Stimulated activated CD8-positive, alpha-beta memory T cell treated with anti-CD3 and anti-CD28 coated beads, Interleukin-2, amount 100 ng/mL, for 48 hours (primary cell): ENCODE measurements around the gene FDX2.
A peak's percentile ranks its signal among the peaks of the same experiment; 100 is the strongest.
"Not testable (repeated sequence)": the region's sequence is repeated elsewhere in the genome, so short reads cannot be mapped to it uniquely, and the experiment has no call there.

Source experiments
- DNase-seq, 2 donors: peaks; one replicate each; pipeline ENCODE4 v3.0.0-alpha.2; 2020; ENCODE audit warnings: low read depth in 2 of 2

The FDX2 gene

GRCh38 chr19:10315335-10316214 is at the start of gene FDX2:
FDX2 (minus strand) TSS chr19:10316015; CDS start chr19:10315996, 19 bp downstream.
- DNase-seq, result peak; percentile 84 to 91

GRCh38 chr19:10365518-10365917 is 49.7 kb upstream of the FDX2 start:
- no peak for DNase-seq

GRCh38 chr19:10364644-10365043 is 48.8 kb upstream of the FDX2 start:
- DNase-seq, result no peak

DNA sequence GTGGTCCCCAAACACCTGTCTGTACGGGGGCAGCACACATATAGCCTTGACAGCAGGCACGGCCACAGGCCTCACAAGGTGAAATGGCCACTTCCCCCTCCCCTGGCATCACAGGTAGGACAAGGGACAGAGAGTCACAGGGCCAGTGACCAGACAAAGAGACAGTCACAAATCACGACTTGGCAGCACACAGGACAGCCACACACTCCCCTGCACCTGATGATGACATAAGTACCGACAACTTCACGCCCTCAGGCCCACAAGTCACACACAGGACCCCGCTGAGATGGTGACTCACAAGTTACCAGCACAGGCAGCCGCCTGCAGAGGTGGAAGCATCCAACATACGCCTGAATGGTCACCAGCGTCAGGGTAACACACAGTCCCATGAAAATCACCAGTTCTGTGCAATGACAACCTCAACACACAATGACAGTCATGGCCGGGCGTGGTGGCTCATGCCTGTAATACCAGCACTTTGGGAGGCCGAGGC is 48.0 kb upstream of the FDX2 start:
- no peak for DNase-seq

DNA sequence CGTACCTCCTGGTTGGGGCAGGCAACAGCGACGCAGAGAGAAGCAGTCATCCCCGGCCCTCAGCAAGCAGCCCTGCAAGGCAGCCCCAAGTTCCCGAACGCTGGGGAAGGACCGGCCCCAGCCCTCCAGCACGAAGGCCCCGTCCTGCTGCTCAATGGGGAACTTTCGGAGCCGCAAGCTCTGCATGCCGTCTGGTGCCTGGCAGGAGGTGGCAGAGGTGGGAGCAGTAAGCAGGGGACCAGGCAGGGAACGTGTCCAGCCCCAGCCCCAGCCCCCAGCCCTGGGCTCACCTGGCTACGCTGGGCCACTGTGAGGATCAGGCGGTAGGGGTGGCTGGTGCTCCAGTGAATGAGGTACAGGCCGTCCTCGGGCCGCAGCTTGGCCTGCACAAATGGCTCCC is 46.4 kb upstream of the FDX2 start:
- DNase-seq, result no peak

- no peak for DNase-seq
Observed at GRCh38 chr19:10361569-10362011, 45.8 kb upstream of the FDX2 start.

- no peak for DNase-seq
Observed at GRCh38 chr19:10356431-10356830, 40.6 kb upstream of the FDX2 start.

DNA sequence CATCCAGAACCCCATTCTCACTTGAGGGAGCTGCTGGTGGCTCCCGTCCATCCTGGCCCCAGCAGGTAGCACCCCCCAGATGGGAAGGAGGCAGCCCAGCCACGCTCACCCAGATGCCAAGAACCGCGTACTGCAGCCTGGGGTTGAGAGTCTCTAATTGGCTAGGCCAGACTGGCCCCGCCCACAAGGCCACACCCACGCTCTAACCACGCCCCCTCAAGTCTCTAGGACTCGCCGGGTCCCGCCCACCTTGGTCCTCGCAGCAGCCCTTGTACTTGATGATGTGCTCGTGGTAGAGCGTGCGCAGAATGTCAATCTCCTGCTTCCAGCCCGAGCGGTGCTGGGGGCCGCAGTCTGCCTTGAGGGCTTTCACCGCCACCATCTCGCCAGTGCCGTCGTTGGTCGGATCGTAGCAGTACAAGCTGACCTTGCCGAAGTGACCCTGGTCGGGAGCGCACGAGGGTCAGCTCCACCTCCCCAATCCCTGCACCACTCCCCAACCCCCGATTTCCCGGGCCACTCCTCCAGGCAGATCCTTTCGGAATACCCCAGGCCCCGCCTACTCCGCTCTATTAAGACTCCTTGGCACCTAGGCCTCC is 38.1 kb upstream of the FDX2 start:
- DNase-seq, result peak; percentile 47 to 60

DNA sequence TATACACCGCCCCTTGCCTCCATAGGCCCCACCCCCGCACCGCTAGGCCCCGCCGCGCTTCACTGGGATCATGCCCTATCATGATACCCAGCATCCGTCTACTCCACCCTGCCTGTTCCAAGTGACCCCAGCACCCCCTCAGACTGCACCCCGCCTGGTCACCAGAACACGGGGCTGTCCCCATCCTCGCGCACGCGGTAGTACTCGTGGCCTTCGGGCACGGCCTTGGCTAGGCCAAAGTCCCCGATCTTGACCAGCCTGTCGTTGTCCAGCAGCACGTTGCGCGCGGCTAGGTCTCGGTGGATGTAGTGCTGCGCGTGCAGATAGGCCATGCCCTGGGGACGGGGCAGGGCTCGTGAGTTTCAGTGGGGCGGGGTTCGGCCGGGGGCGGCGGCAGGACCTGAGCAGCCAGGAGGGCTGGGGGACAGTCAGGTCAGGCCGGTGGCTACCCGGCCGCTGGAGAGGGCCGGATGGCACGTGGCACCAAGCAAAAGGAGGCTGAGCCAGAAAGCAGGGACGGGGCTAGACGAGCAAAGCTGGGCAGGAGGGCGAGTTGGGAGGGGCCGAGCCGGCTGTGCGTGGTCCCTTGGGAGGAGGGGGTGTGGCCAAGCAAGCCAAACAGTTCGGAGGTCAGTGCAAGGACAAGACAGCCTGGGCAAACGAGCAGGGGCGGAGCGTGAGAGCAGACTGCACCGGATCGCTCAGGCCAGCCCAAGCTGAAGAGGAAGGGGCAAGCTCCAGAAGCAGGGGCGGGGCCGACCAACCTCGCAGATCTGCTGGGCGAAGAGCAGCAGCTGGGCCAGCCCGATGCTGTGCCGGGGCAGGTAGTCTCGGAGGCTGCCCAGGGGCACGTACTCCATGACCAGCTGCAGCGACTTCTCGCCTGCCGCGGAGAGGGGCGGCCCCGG is 37.2 kb upstream of the FDX2 start:
- no peak for DNase-seq

- DNase-seq, result no peak
Observed at GRCh38 chr19:10346509-10346908, 30.7 kb upstream of the FDX2 start.

GRCh38 chr19:10344780-10345179 is 29.0 kb upstream of the FDX2 start:
- no peak for DNase-seq

GRCh38 chr19:10343495-10343894 is 27.7 kb upstream of the FDX2 start:
- no peak for DNase-seq

DNA sequence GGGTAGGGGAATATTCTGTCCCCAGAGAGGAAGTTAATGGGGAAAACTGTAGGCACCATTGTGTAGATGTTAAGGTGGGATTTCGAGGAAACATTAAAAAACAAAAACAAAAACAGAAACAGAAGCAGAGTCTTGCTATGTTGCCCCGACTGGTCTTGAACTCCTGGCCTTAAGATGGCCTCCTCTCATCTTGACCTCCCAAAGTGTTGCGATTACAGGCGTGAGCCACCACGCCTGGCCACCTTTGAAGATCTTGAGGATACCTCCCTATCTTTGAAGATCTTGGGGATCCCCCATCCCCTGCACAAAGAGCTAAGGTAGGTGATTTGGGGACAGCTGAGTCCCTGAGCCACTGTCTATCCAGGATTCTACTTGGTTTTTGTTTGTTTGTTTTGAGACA is 24.2 kb upstream of the FDX2 start:
- DNase-seq, result no peak

DNA sequence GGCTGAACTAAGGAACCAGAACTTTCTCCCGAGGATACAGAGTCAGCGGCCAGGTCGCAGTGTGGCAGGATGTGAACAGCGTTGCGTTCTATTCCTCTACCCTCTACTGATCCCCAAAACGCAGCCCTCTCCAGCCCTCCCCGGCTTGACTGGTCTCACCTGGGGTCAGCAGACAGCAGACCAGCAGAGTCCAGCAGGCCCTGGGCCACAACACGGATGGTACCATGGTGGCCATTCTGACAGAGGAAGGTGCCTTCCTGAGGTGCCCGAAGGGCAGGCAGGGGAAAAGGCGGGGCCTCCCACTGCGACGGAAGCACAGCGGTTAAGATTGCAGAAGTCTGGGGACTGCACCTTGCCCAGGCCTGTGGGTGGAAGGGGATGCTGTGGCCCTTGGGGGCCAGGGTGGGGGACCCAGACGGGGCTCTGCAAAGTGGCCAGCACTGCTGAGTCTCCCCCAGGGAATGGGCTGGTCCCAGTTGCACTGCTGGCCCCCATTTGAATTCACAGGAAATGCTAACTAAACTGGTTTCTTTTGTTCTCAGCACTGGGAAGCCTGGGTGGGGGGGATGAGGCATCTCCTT is 23.7 kb upstream of the FDX2 start, which contains the start of gene ICAM3:
ICAM3 (minus strand) TSS at position 245 of the 581 bp plus-strand sequence; CDS start at position 235, 10 bp downstream.
- peak; percentile 62 to 66 for DNase-seq

GRCh38 chr19:10338940-10339339 is 23.1 kb upstream of the FDX2 start:
- DNase-seq, result no peak

DNA sequence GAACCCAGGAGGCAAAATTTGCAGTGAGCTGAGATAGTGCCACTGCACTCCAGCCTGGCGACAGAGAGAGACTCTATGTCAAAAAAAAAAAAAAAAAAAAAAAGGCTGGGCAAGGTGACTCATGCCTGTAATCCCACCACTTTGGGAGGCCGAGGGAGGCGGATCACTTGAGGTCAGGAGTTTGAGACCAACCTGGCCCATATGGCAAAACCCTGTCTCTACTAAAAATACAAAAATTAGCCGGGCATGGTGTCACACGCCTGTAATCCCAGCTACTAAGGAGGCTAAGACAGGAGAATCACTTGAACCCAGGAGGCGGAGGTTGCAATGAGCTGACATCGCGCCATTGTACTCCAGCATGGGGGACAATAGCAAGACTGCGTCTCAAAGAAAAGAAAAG is 20.9 kb upstream of the FDX2 start:
- DNase-seq, result not testable (repeated sequence)

DNA sequence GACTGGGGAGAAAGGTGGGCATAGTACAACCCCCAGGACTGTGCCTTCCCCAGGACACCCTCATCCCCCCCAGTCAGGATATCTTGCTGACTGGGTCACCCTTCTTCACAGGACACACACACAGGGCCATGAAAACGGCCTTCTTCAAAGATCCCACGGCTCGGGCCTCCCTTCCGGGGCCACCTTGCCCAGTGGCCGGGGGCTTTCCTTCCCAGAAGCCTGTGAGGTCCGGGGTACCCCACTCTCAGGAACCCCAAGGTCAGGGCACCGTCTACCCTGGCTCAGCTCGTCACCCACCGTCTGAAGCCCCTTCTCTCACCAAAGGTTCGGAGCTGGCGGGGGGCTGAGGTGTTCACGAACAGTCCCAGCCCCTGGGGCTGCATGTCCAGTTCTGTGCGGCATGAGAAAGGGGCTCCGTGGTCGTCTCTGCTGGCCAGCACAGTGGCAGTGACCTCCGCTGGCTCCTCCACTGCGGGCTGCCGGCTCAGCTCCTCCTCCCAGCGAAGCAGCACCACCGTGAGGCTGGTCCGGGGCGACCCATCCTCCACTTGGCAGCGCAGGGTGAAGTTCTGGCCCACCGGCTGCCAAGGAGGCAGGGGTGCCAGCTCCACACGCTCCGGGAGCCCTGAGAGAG is 19.7 kb upstream of the FDX2 start:
- no peak for DNase-seq

- peak; percentile 52 to 64 for DNase-seq
Observed at GRCh38 chr19:10334588-10335351, 19.0 kb upstream of the FDX2 start.

DNA sequence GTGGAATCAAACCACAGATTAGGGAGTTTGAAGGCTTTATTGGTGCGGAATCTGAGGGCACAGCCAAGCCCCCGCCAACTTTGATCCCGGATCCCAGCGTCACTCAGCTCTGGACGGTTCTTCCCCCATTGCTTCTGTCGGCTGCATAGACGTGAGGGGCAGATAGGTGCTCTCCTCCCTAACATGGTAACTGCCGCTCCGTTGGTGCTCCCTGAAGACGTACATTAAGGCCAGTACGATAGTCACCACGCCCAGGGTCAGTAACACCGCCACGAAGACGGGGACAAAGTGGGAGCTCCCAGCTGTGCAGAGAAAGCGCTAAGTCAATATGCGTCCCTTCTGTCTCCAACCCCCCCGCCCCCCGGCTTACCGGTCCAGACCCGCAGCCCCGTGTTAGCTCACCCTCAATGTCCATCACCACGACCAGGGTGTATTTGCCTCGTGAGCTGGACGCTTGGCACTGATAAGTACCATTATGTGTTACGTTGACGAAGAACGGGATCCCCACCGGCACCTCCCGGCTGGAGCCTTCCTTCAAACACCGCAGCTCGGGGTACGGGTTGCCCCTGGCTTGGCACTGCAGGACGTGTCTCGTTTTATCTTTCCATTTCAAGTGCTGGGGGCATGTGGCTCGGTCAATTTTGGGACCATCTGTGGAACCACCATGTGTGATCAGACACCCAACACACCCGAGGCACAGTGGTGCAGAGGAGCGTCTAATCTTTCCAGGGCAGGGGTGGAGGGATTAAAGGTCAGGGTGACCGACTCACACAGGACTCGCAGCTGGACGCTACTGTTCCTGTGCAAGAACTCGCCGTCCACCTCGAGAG is 18.2 kb upstream of the FDX2 start:
- no peak for DNase-seq
